WTC11 (cell line): Measurements from ENCODE around the gene LIMD2.

Experiments
- ETV6 ChIP-seq: sonication (generic); formaldehyde crosslinking; IDR thresholded peaks from 2 replicates; pipeline ENCODE4 v1.8.1; 2022; ENCODE audit warnings: mild to moderate bottlenecking, missing genetic modification reagents
- NFE2L1 ChIP-seq: sonication (generic); formaldehyde crosslinking; IDR thresholded peaks from 2 replicates; pipeline ENCODE4 v1.8.1; 2023; ENCODE audit warnings: missing genetic modification reagents
- NFYB ChIP-seq: sonication (generic); formaldehyde crosslinking; conservative IDR thresholded peaks from 2 replicates; pipeline ENCODE4 v1.8.0; 2022; ENCODE audit warnings: low read depth, missing genetic modification reagents
- SMAD3 ChIP-seq: sonication (generic); formaldehyde crosslinking; IDR thresholded peaks from 2 replicates; pipeline ENCODE4 v1.8.0; 2022; ENCODE audit warnings: missing genetic modification reagents, mild to moderate bottlenecking, borderline replicate concordance
- ZBTB21 ChIP-seq: sonication (generic); formaldehyde crosslinking; IDR thresholded peaks from 2 replicates; pipeline ENCODE4 v1.8.1; 2023; ENCODE audit warnings: mild to moderate bottlenecking, missing genetic modification reagents, borderline replicate concordance
- ZNF232 ChIP-seq: sonication (generic); formaldehyde crosslinking; IDR thresholded peaks from 2 replicates; pipeline ENCODE4 v1.8.0; 2022; ENCODE audit warnings: mild to moderate bottlenecking, missing genetic modification reagents
- ZNF416 ChIP-seq: fragments of 250-450 bp; sonication (Bioruptor Pico); IDR thresholded peaks from 2 replicates; pipeline ENCODE4 v1.9.0; 2021; ENCODE audit warnings: mild to moderate bottlenecking, inconsistent platforms
- TF ChIP-seq, protein P1 (sequence below): fragments of 200-600 bp; IDR thresholded peaks from 2 replicates; pipeline ENCODE4 v1.8.0; 2022; ENCODE audit warnings: antibody characterized with exemption
- TF ChIP-seq, protein P2 (sequence below): sonication (generic); formaldehyde crosslinking; IDR thresholded peaks from 2 replicates; pipeline ENCODE4 v1.8.1; 2022; ENCODE audit warnings: mild to moderate bottlenecking, missing genetic modification reagents, moderate library complexity, borderline replicate concordance

- TF ChIP-seq, protein P1, sequence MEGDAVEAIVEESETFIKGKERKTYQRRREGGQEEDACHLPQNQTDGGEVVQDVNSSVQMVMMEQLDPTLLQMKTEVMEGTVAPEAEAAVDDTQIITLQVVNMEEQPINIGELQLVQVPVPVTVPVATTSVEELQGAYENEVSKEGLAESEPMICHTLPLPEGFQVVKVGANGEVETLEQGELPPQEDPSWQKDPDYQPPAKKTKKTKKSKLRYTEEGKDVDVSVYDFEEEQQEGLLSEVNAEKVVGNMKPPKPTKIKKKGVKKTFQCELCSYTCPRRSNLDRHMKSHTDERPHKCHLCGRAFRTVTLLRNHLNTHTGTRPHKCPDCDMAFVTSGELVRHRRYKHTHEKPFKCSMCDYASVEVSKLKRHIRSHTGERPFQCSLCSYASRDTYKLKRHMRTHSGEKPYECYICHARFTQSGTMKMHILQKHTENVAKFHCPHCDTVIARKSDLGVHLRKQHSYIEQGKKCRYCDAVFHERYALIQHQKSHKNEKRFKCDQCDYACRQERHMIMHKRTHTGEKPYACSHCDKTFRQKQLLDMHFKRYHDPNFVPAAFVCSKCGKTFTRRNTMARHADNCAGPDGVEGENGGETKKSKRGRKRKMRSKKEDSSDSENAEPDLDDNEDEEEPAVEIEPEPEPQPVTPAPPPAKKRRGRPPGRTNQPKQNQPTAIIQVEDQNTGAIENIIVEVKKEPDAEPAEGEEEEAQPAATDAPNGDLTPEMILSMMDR: no peak
- TF ChIP-seq, protein P2, sequence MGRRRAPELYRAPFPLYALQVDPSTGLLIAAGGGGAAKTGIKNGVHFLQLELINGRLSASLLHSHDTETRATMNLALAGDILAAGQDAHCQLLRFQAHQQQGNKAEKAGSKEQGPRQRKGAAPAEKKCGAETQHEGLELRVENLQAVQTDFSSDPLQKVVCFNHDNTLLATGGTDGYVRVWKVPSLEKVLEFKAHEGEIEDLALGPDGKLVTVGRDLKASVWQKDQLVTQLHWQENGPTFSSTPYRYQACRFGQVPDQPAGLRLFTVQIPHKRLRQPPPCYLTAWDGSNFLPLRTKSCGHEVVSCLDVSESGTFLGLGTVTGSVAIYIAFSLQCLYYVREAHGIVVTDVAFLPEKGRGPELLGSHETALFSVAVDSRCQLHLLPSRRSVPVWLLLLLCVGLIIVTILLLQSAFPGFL (CRISPR knock-in tag): no peak
- no peak for TF ChIP-seq SMAD3 (CRISPR knock-in tag)
- no peak for TF ChIP-seq NFYB (CRISPR knock-in tag)
- no peak for TF ChIP-seq NFE2L1 (CRISPR knock-in tag)
- no peak for TF ChIP-seq ZBTB21 (CRISPR knock-in tag)
- TF ChIP-seq ETV6 (CRISPR knock-in tag): no peak
- no peak for TF ChIP-seq ZNF416
- TF ChIP-seq ZNF232 (CRISPR knock-in tag): no peak
Observed at GRCh38 chr17:63703556-63704258, 3.8 kb upstream of the LIMD2 start.
